ENCODE measurements around the gene RSPH6A. TPM values are rescaled to one million over a fixed set of nuclear protein-coding genes. Genes with fewer than 3 reads are reported as not detected.

The RSPH6A gene
- total RNA-seq, 4 donors from 2014 or later, result 0.23 TPM; not detected in 3

- H3K27me3 ChIP-seq, result no peaks in the 10 kb centered on the region
- no peaks in the 10 kb centered on the region for H3K9me3 ChIP-seq
- peaks cover 8 to 93% (median 28%) of the 10 kb centered on the region in 3 donors for H3K4me1 ChIP-seq
- H3K36me3 ChIP-seq, result peaks cover 0 to 40% of the 10 kb centered on the region in 2 donors
- peak; percentile 42 for ATAC-seq
- WGBS, 2 donors (ENCODE audit: low coverage in 1 of 2), result no CpG with 5 or more reads among the region's 18 CpGs
- peak within 1 kb of the TSS; percentile 66 to 90 for H3K4me3 ChIP-seq
- peak; percentile 59 for TF ChIP-seq POLR2AphosphoS5 (IDR thresholded peaks at IDR 0.05)
- TF ChIP-seq EP300 (IDR thresholded peaks at IDR 0.05), result no peak
- peak; percentile 51 to 55 for TF ChIP-seq POLR2A (IDR thresholded peaks at IDR 0.05)
- TF ChIP-seq CTCF (IDR thresholded peaks at IDR 0.05), result peak in 1 of 4 experiments; percentile 20
- H3K27ac ChIP-seq, result peak within 1 kb of the TSS; percentile 75 to 97 (median 92)
These were observed 32.9 kb downstream of the RSPH6A start, which contains the start of gene DMPK for GRCh38 chr19:45782162-45782691. DMPK (minus strand) TSS chr19:45782490; CDS start chr19:45782352, 138 bp downstream.

GRCh38 chr19:45781214-45782161 lies 33.6 kb downstream of the RSPH6A start:
- Histone ChIP-seq H3K27ac (peak overlapping the region; percentile 75 to 97 (median 92)), H3K9me3 (no peaks in the 10 kb centered on the region), H3K27me3 (no peaks in the 10 kb centered on the region), H3K4me3 (peak overlapping the region; percentile 66 to 90), H3K4me1 (peaks cover 8 to 96% (median 28%) of the 10 kb centered on the region in 3 donors), H3K36me3 (peaks cover 0 to 40% of the 10 kb centered on the region in 2 donors)
- no peak for ATAC-seq
- TF ChIP-seq POLR2AphosphoS5 (IDR thresholded peaks at IDR 0.05) (no peak), CTCF (IDR thresholded peaks at IDR 0.05) (no peak), POLR2A (IDR thresholded peaks at IDR 0.05) (no peak), EP300 (IDR thresholded peaks at IDR 0.05) (no peak)
- 52% methylated on average over 6 of the region's 17 CpGs; no CpG with 5 or more reads in 1 of the 2 donors for WGBS, 2 donors (ENCODE audit: low coverage in 1 of 2)

- peak overlapping the region; percentile 66 to 90 for H3K4me3 ChIP-seq
- H3K4me1 ChIP-seq, result peaks cover 8 to 87% (median 28%) of the 10 kb centered on the region in 3 donors
- no peaks in the 10 kb centered on the region for H3K27me3 ChIP-seq
- WGBS, 2 donors (ENCODE audit: low coverage in 1 of 2), result 12% methylated on average over 10 of the region's 13 CpGs; no CpG with 5 or more reads in 1 of the 2 donors
- TF ChIP-seq POLR2AphosphoS5 (IDR thresholded peaks at IDR 0.05) (no peak), EP300 (IDR thresholded peaks at IDR 0.05) (no peak), POLR2A (IDR thresholded peaks at IDR 0.05) (no peak), CTCF (IDR thresholded peaks at IDR 0.05) (no peak)
- H3K36me3 ChIP-seq, result peaks cover 0 to 35% of the 10 kb centered on the region in 2 donors
- no peak for ATAC-seq
- no peaks in the 10 kb centered on the region for H3K9me3 ChIP-seq
- peak overlapping the region; percentile 75 to 97 (median 92) for H3K27ac ChIP-seq
These were observed 34.5 kb downstream of the RSPH6A start for GRCh38 chr19:45780448-45781213.

GRCh38 chr19:45780146-45780447 lies 35.0 kb downstream of the RSPH6A start:
- Histone ChIP-seq H3K27ac (peak overlapping the region; percentile 75 to 97 (median 92)), H3K27me3 (no peaks in the 10 kb centered on the region), H3K36me3 (peaks cover 0 to 32% of the 10 kb centered on the region in 2 donors), H3K4me1 (peaks cover 8 to 82% (median 23%) of the 10 kb centered on the region in 3 donors), H3K9me3 (no peaks in the 10 kb centered on the region), H3K4me3 (peak overlapping the region; percentile 66 to 90)
- ATAC-seq, result no peak
- 34% methylated on average over 4 of the region's 4 CpGs; no CpG with 5 or more reads in 1 of the 2 donors for WGBS, 2 donors (ENCODE audit: low coverage in 1 of 2)
- TF ChIP-seq EP300 (IDR thresholded peaks at IDR 0.05) (no peak), POLR2AphosphoS5 (IDR thresholded peaks at IDR 0.05) (no peak), POLR2A (IDR thresholded peaks at IDR 0.05) (no peak), CTCF (IDR thresholded peaks at IDR 0.05) (no peak)

Data from gastroesophageal sphincter (tissue), 4 donors.